HepG2 (cell line): ENCODE data around the gene CXCL6. TPM values are rescaled to one million over a fixed set of nuclear protein-coding genes. Genes with fewer than 3 reads are reported as not detected.

Experiments
- ATAC-seq: fragments of 200-7000 bp; cut with Tn5 transposase; 3 replicates; pipeline ENCODE4 v1.9.1; 2020; ENCODE audit warnings: mild to moderate bottlenecking, moderate library complexity
- BruUV-seq: library from RNA; stranded (reverse); fragments of 400-500 nt; replicated peaks from 2 replicates; lab custom pipeline; 2021; lab: Mats Ljungman, UMichigan
- CTCF ChIA-PET: fragments of 300-600 bp; formaldehyde crosslinking; extraction: SDS; loops from one replicate; lab custom pipeline; 2021; ENCODE audit warnings: low total read pairs, inconsistent platforms, low intra/inter-chr PET ratio; lab: Yijun Ruan, JAX
- POLR2A ChIA-PET: fragments of 350-600 bp; sonication (Branson Sonifier 250); formaldehyde crosslinking; loops from one replicate; lab custom pipeline; 2020; ENCODE audit warnings: antibody characterized with exemption, inconsistent platforms; lab: Yijun Ruan, JAX
- DNase-seq: peaks from one replicate; pipeline ENCODE4 v3.0.0-alpha.2; 2015; ENCODE audit warnings: low spot score
- FAIRE-seq: peaks from 3 replicates; lab custom pipeline; 2011; peaks lifted over from hg19 to GRCh38; lab: Jason Lieb, UNC
- H2AFZ ChIP-seq: one replicate; pipeline ENCODE4 v1.6.1; 2011; ENCODE audit warnings: low read length, inconsistent platforms
- H3K27ac ChIP-seq: fragments of 300-600 bp; 3 replicates; pipeline ENCODE4 v1.8.0; 2011; ENCODE audit warnings: mixed run types, mild to moderate bottlenecking, mixed read lengths, low read length, inconsistent platforms; ENCODE audit not compliant: insufficient read depth; ENCODE audit errors: extremely low read length
- H3K27me3 ChIP-seq, 2 experiments: fragments of 200-600 bp in 1 of 2; 2 replicates in 1 of 2; 3 replicates in 1 of 2; pipeline versions ENCODE4 v1.6.0 to v1.8.0; 2011; ENCODE audit warnings: low read length in 2 of 2, mild to moderate bottlenecking in 2 of 2, moderate library complexity in 2 of 2, inconsistent platforms in 1 of 2; ENCODE audit not compliant: insufficient read depth in 2 of 2, control insufficient read depth in 1 of 2
- H3K36me3 ChIP-seq, 2 experiments: fragments of 200-600 bp in 1 of 2; replicated peaks in 1 of 2; 2 replicates in 1 of 2; 3 replicates in 1 of 2; pipeline versions ENCODE4 v1.5.1 to v1.8.0; 2011; ENCODE audit warnings: low read length in 2 of 2, inconsistent platforms in 1 of 2; ENCODE audit not compliant: insufficient read depth in 2 of 2, control insufficient read depth in 1 of 2
- H3K4me1 ChIP-seq: 2 replicates; pipeline ENCODE4 v1.5.1; 2012; ENCODE audit warnings: low read length, inconsistent platforms; ENCODE audit not compliant: insufficient read depth
- H3K4me2 ChIP-seq: 2 replicates; pipeline ENCODE4 v1.6.0; 2011; ENCODE audit warnings: low read depth, low read length, inconsistent platforms
- H3K4me3 ChIP-seq, 3 experiments: fragments of 200-600 bp in 1 of 3; sonication (generic), shearing (Covaris generic) in 1 of 3; replicated peaks in 1 of 3; 2 replicates each; pipeline ENCODE4 v1.5.1; 2011 to 2016; ENCODE audit warnings: low read length in 3 of 3, inconsistent platforms in 2 of 3, low read depth in 2 of 3, mild to moderate bottlenecking in 2 of 3, control low read depth in 1 of 3, mixed read lengths in 1 of 3; ENCODE audit not compliant: insufficient read depth in 1 of 3
- H3K79me2 ChIP-seq: one replicate; pipeline ENCODE4 v1.6.1; 2011; ENCODE audit warnings: low read length, inconsistent platforms; ENCODE audit not compliant: insufficient read depth
- H3K9ac ChIP-seq: 2 replicates; pipeline ENCODE4 v1.6.0; 2011; ENCODE audit warnings: mild to moderate bottlenecking, low read depth, low read length, inconsistent platforms; ENCODE audit not compliant: insufficient read depth
- H3K9me3 ChIP-seq: 2 replicates; pipeline ENCODE4 v1.5.1; 2012; ENCODE audit warnings: mild to moderate bottlenecking, low read length
- H4K20me1 ChIP-seq: 2 replicates; pipeline ENCODE4 v1.6.0; 2011; ENCODE audit warnings: inconsistent platforms, mild to moderate bottlenecking, low read length, moderate library complexity; ENCODE audit not compliant: insufficient read depth
- NBN ChIP-seq: fragments of 450-650 bp; conservative IDR thresholded peaks from 2 replicates; pipeline ENCODE4 v1.6.1; 2017
- PLRG1 ChIP-seq: fragments of 450-650 bp; conservative IDR thresholded peaks from 2 replicates; pipeline ENCODE4 v1.6.1; 2016
- SMC3 ChIP-seq: IDR thresholded peaks from 2 replicates; pipeline ENCODE4 v1.6.1; 2011; ENCODE audit warnings: low read length, improper control_type of control experiment
- SPEN ChIP-seq: sonication (generic); formaldehyde crosslinking; IDR thresholded peaks from 2 replicates; pipeline ENCODE4 v1.5.1; 2020; ENCODE audit warnings: low read depth, mild to moderate bottlenecking, missing genetic modification reagents
- TCF12 ChIP-seq, 2 experiments: fragments of 450-650 bp in 1 of 2; sonication (generic) in 1 of 2; formaldehyde crosslinking in 1 of 2; IDR thresholded peaks; 2 replicates each; pipeline versions ENCODE4 v1.6.1 to v1.8.0; 2017 to 2022; ENCODE audit warnings: antibody characterized with exemption in 1 of 2, mild to moderate bottlenecking in 1 of 2, missing genetic modification reagents in 1 of 2, moderate library complexity in 1 of 2
- TEAD2 ChIP-seq: sonication (generic); formaldehyde crosslinking; IDR thresholded peaks from 2 replicates; pipeline ENCODE4 v1.9.0; 2021; ENCODE audit warnings: missing genetic modification reagents
- ZBTB7A ChIP-seq: sonication (generic); formaldehyde crosslinking; IDR thresholded peaks from 2 replicates; pipeline ENCODE4 v1.8.0; 2022; ENCODE audit warnings: mild to moderate bottlenecking, missing genetic modification reagents
- ZNF33A ChIP-seq: sonication (generic); formaldehyde crosslinking; IDR thresholded peaks from 2 replicates; pipeline ENCODE4 v1.5.1; 2020; ENCODE audit warnings: missing genetic modification reagents, mild to moderate bottlenecking, moderate library complexity, borderline replicate concordance
- ZNF543 ChIP-seq: sonication (generic); formaldehyde crosslinking; IDR thresholded peaks from 2 replicates; pipeline ENCODE4 v1.4.0; 2020; ENCODE audit warnings: mild to moderate bottlenecking, missing genetic modification reagents
- ZNF577 ChIP-seq: sonication (generic); formaldehyde crosslinking; IDR thresholded peaks from 2 replicates; pipeline ENCODE4 v1.4.0; 2020; ENCODE audit warnings: mild to moderate bottlenecking, low read depth, missing genetic modification reagents, borderline replicate concordance
- WGBS: methylation state at CpG from one replicate; pipeline ENCODE4 v1.1.6; 2017; ENCODE audit warnings: low lambda C conversion rate; 5-methylcytosine and 5-hydroxymethylcytosine counted together
- in situ Hi-C: cut with HindIII; loops from 2 replicates; pipeline ENCODE4 v1.10.0; 2017; ENCODE audit warnings: low pct_unique_long_range_greater_than_20kb; ENCODE audit not compliant: extremely low pct_ligation_motif_present
- intact Hi-C: fragments of 100-400 bp; cut with micrococcal nuclease; formaldehyde crosslinking; loops from one replicate; pipeline ENCODE4 v1.10.0; 2022; ENCODE audit not compliant: unreplicated experiment
- polyA plus RNA-seq, 8 experiments: library from polyadenylated mRNA; depleted of rRNA in 3 of 8; stranded (reverse) in 7 of 8; unstranded in 1 of 8; fragments of >200 nt; fragmentation: Illumina TruSeq in 4 of 8; extraction: Trizol in 4 of 8; gene quantifications; 2 replicates each; pipeline versions ENCODE4 v1.2.1 to v1.2.3, GENCODE V29; 2011 to 2016; ENCODE audit warnings: low read depth in 4 of 8, missing spikeins in 1 of 8, mixed read lengths in 1 of 8; ENCODE audit not compliant: insufficient read depth in 1 of 8
- total RNA-seq, 5 experiments: library from RNA; depleted of rRNA; stranded (reverse); fragments of >200 nt; fragmentation: Illumina TruSeq; extraction: Trizol; gene quantifications; 2 replicates each; pipeline ENCODE4 v1.2.3, GENCODE V29; 2016; ENCODE audit warnings: low read depth in 1 of 5
- TF ChIP-seq, protein P1 (sequence below): sonication (generic); formaldehyde crosslinking; IDR thresholded peaks from 2 replicates; pipeline ENCODE4 v1.4.0; 2020; ENCODE audit warnings: missing genetic modification reagents
- TF ChIP-seq, protein P2 (sequence below): sonication (generic); formaldehyde crosslinking; IDR thresholded peaks from 2 replicates; pipeline ENCODE4 v1.5.0; 2020; ENCODE audit warnings: mild to moderate bottlenecking, missing genetic modification reagents

Gene CXCL6
- total and polyA plus RNA-seq, 2 of the 13 experiments (the other 11 are each of a cell fraction or from before 2014, with no cell fraction given) = not detected

DNA sequence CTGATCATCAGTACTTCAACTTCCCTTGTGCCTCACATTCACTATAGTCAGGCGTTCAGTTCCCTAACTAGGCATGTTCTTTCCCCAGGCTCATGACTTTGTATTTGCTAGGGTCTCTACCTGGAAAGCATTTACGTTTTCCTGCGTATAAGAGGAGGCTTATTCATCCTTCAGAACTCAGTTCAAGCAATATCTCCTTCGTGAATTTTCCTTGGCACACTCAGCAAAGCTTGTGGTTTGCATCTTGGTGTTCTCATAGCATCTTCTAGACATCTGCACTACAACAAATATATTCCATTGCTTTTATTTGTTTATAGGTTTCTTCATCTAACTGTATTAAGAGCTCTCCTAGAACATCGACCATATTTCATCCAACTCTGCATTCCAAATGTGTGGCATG is 2.6 kb downstream of the CXCL6 start:
- Histone ChIP-seq H3K79me2 (no peaks in the 10 kb centered on the region), H3K4me2 (no peak overlapping the region)
- TF ChIP-seq TEAD2 (CRISPR knock-in tag) (no peak), SPEN (no peak), ZNF577 (no peak), TCF12 (IDR thresholded peaks at IDR 0.05) (no peak), TCF12 (CRISPR knock-in tag; IDR thresholded peaks at IDR 0.05) (no peak), PLRG1 (no peak), ZBTB7A (CRISPR knock-in tag) (no peak), ZNF543 (CRISPR knock-in tag) (no peak), NBN (no peak), ZNF33A (CRISPR knock-in tag) (no peak), SMC3 (no peak)
- TF ChIP-seq, protein P1, sequence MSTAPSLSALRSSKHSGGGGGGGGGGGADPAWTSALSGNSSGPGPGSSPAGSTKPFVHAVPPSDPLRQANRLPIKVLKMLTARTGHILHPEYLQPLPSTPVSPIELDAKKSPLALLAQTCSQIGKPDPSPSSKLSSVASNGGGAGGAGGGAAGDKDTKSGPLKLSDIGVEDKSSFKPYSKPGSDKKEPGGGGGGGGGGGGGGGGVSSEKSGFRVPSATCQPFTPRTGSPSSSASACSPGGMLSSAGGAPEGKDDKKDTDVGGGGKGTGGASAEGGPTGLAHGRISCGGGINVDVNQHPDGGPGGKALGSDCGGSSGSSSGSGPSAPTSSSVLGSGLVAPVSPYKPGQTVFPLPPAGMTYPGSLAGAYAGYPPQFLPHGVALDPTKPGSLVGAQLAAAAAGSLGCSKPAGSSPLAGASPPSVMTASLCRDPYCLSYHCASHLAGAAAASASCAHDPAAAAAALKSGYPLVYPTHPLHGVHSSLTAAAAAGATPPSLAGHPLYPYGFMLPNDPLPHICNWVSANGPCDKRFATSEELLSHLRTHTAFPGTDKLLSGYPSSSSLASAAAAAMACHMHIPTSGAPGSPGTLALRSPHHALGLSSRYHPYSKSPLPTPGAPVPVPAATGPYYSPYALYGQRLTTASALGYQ (CRISPR knock-in tag) = no peak
- TF ChIP-seq, protein P2, sequence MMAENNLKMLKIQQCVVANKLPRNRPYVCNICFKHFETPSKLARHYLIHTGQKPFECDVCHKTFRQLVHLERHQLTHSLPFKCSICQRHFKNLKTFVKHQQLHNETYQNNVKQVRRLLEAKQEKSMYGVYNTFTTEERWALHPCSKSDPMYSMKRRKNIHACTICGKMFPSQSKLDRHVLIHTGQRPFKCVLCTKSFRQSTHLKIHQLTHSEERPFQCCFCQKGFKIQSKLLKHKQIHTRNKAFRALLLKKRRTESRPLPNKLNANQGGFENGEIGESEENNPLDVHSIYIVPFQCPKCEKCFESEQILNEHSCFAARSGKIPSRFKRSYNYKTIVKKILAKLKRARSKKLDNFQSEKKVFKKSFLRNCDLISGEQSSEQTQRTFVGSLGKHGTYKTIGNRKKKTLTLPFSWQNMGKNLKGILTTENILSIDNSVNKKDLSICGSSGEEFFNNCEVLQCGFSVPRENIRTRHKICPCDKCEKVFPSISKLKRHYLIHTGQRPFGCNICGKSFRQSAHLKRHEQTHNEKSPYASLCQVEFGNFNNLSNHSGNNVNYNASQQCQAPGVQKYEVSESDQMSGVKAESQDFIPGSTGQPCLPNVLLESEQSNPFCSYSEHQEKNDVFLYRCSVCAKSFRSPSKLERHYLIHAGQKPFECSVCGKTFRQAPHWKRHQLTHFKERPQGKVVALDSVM (CRISPR knock-in tag) = no peak
- TF ChIP-seq, all 625 proteins: peak for 0
- no peak for FAIRE-seq
- ChIA-PET POLR2A (no interaction called here), CTCF (no interaction called here)
- H2AFZ ChIP-seq = no peak overlapping the region
- no peak for DNase-seq
- no peaks in the 10 kb centered on the region for H4K20me1 ChIP-seq
- BruUV-seq = no TSS peak
- H3K4me1 ChIP-seq = no peaks in the 10 kb centered on the region
- H3K9ac ChIP-seq = no peak overlapping the region
- H3K9me3 ChIP-seq = no peaks in the 10 kb centered on the region
- WGBS = 4% methylated on average over 5 of the region's 5 CpGs
- H3K27me3 ChIP-seq = peaks cover 0 to 5% of the 10 kb centered on the region in 2 experiments; a peak in 1 of 5 replicates
- H3K4me3 ChIP-seq = no peak overlapping the region
- no peak overlapping the region for H3K27ac ChIP-seq
- intact Hi-C loops (no loop called here), in situ Hi-C loops (no loop called here)
- no peak for ATAC-seq
- H3K36me3 ChIP-seq = no peaks in the 10 kb centered on the region
